Measurements from ENCODE around the gene DIDO1.
"Not testable (repeated sequence)": the region's sequence is repeated elsewhere in the genome, so short reads cannot be mapped to it uniquely, and the experiment has no call there.

The DIDO1 gene

DNA sequence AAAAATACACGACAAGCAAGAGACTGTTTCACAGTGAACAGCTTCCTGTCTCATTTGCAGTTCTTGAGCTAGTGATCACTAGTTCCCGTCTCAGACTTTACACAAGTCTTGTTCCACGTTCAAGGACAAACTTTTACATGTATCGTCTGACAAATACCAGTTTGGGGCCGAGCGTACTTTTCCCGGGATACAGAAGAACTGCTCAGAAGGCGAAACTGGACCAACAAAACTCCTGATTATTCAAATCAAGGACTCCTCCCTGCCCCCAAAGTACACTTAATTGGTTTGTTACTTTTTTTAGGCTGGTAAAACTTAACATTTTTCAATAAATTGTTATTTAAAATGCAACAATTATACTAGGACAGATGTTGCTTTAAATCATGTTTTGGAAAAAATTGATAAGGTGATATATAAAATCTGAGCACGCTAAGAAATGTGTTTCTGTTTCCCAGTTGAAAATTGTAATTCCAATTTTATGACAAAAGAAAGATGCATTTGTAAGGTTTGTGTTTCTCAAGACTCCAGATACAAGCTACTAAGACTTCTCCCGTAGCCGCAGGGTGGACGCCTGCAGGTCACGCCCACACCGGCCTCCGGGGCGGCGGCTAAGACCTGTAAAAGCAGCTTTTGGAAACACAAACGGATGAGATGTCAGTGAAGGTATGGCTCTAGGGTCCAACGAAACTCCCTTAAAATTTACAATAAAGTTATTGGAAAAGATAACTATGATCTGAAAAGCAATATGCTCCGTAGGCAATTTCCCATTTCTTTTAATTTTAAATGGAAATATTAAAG, 47.9 kb downstream of the DIDO1 start:
- no peak for DNase-seq (ENCODE audit: low spot score)

DNA sequence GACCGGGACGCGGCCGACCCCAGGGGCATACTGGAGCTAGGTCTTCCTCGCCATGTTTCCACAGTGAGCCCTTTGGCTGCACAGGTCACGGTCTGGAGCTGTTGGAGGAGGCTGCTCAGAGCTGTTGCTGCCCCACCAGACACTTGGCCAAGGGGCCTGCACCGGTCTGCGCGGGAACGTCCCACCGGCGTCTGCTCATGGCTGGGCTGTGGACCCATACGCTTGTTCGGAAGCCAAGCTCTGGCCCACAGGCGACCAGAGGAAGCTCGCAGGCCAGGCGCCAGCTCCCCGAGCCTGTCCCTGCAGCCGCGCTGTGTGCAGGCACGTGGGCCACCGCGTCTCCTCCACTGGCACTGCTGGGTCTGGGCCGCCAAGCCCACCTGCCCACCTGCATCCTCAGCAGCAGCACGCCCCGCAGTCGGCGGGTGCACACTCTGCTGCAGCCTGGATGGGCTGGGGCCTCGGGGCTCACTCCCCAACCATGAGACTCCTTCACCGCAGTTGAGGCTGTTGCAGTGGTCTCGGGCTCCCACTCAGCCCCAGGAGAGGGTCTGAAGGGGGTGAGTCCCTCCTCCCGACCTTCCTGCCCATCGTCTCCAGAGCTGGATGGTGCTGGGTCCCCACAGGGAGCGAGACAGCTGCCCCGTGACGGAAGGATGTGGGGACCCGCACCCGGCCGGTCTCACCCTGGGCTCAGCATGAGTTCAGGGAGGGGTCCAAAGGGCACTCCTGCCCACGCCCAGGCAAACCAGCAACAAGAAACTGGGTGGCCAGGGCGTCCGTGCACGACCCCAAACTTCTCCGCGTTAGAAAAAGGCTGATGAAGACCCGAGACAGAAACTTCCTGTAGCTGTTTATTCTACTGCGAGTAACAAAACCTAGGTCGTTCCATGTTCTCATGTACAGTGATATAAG, 49.1 kb downstream of the DIDO1 start:
- DNase-seq (ENCODE audit: low spot score), result no peak

DNA sequence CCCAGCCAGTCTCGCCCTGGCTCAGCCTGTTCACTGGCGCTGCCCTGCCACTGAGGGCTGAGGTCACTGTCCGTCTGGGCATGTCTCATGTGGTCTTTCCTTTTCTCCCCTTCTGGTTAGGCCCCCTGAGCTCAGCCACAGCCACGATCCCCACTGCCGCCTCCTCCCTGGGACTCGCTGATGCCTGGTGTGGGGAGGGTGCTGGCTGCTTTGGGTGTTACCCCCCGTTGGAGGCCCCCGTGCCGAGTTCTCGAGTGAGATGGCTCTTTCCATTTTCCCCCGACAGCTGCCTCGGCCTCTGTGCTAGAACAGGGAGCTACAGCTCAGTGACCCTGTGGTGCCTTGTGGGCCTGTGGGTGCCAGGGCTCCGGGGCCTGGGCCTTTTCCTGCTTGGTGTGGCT, 49.8 kb downstream of the DIDO1 start:
- no peak for DNase-seq (ENCODE audit: low spot score)

DNA sequence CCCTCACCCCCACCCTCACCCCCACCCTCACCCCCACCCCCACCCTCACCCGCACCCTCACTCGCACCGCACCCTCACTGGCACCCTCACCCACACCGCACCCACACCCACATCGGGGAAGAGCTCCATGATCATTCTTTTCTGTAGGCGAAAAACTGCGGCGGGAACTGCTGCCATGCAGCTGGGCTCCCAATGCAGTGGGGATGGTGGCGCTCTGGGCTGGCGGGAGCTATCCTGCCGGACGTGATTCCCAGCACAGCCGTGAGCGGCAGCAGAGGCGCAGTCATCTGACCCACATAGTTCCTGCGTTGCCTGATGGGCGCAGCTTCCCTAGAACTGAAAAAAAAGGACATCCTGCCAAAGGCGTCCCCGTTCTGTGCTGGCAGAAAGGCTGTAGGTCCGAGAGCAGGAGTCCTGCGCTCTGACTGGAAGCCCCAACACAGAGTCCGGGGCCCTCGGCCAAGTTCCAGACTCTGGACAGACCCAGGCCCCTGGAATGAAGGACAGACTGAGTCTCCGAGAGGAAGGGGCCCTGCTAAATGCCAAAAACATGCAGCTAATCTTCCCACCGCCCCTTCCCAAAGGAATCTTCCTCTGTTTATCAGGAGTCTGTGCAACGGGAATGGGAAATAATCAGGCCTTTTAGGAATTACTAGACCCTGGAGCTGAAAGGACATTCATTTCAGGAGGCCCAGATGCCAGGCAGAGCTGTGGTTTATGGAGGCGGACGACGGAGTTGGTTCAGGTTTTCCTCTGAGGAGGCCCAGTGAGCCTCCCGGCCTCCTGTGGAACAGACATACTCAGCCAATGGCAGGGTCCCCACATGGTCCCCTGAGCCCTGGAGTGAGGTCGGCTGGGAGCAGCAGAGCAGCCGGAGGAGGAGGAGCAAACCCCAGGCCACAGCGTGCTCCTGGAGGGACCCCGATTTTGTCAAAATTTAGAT, 50.6 kb downstream of the DIDO1 start:
- DNase-seq (ENCODE audit: low spot score), result peak; percentile 23

DNA sequence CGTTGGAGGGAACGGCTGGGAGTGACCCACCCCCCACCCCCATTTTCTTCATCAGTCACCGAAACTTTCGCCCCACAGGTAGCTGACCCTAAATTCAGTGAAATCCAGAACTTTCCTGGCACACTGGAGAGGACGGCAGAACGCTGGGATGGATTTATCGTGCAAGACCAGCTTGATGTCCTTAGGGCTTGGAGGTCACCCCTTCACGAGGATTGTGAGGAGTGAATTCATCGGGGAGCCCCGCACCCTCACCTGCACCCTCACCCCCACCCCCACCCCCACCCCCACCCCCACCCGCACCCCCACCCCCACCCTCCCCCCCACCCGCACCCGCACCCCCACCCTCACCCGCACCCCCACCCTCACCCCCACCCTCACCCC, 51.4 kb downstream of the DIDO1 start:
- no peak for DNase-seq (ENCODE audit: low spot score)

DNA sequence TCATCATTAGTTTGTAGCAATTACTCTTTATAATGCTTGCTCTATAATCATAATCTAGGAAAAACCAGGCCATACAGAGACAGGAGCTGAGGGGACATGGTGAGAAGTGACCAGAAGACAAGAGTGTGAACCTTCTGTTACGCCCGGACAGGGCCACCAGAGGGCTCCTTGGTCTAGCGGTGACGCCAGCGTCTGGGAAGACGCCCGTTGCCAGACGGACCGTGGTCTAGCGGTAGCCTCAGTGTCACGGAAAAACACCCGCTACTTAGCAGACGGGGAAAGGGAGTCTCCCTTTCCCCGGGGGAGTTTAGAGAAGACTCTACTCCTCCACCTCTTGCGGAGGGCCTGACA, 52.6 kb downstream of the DIDO1 start:
- peak; percentile 58 for DNase-seq (ENCODE audit: low spot score)

DNA sequence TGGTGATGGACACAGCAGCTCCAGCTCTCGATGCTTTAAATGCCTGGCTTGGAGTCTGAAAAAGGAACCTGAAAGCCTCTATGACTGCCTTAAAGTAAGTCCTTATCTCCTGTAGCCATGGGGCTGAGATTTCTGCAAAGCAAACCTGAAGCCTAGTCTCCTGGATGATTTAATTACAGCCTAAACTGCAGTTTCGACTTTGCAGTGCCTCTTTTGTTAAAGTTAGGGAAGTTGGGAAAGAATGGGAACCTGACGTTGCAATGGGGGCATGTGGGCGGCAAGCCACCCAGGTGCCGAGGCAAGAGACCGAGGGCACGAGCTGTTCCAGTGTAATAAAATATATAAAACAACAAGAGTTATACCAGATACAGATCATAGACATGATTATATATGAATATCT, 53.0 kb downstream of the DIDO1 start:
- DNase-seq (ENCODE audit: low spot score), result no peak

DNA sequence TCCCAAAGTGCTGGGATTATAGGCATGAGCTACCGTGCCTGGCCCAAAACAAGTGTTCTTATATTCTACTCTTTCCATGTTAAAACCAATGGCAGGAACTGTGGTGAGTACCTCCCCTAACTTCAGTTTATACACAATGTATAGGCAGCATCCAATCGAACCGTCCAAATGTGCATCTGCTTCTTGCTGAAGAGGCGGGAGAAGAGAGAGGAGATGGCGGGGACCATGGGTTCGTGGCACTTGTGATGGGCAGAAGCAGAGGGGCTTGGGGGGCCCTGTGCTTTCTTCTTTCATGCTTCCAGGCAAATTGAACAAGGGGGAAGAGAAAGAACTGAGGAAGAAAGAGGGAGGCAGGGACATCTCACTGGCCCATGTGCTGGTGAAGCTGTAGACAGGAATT, 53.4 kb downstream of the DIDO1 start:
- no peak for DNase-seq (ENCODE audit: low spot score)

DNA sequence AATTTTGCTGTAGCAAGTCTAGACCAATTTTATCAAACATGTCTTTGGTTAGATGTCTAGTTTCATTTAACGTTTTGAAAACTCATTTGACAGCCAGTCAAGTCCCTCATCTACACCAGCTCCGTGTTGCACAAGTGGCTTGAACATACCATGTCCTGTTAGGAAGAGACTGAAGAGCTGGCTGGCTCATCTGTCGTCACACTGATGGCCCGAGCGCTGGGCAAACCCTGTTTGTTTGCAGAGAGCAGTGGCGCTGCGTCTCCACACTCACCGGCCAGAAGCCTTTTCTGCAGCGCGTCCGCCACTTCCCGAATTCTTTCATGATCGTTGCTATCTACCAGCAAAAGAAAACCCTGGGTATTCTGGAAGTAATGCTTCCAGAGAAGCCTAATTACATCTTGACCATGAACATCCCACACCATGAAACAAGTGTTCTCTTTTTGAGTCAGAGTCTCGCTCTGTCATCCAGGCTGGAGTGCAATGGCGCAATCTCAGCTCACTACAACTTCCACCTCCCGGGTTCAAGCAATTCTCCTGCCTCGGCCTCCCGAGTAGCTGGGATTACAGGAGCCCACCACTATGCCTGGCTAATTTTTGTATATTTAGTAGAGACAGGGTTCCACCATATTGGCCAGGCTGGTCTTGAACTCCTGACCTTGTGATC, 54.0 kb downstream of the DIDO1 start:
- no peak for DNase-seq (ENCODE audit: low spot score)

DNA sequence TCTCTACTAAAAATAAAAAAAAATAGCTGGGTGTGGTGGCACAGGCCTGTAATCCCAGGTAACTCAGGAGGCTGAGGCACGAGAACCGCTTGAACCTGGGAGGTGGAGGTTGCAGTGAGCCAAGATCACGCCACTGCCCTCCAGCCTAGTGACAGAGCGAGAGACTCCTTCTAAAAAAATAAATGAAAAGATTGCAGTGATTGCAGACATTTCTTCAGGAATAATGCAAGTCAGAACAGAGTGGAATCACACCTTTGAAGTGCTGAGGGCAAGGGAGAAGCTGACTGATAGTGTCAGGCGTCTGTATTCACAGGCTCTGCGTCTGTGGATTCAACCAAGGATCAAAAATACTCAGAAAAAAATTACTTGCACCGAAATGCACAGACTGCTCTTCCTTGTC, 62.1 kb downstream of the DIDO1 start:
- no peak for DNase-seq (ENCODE audit: low spot score)

DNA sequence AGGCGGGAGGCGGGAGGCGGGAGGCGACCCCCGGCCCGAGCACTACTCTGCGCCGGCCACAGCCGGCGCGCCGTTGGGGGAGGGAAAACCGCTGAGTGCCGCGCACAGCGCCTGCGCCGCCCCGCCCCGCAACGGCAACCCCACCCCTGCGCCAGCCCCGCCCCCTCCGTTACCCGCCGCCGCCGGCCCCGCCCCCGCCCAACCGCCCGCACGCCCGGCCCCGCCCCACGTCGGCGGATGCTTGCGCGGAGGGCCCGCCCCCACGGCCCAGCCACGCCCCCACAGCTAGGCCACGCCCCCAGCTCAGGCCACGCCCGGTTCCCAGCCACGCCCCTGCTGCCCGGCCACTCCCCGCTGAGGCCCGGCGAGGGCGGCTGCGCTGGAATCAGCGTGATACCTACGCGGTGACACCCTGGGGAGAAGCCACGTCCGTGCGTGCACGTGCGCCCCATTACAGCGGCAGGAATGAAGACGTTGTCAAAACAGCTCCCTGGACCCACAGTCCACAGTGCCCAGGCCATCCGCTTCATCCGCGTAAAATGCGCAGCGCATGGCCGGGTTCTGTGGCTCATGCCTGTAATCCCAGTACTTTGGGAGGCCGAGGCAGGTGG, 64.5 kb downstream of the DIDO1 start, which contains the start of gene TCFL5:
Gene TCFL5 (minus strand): TSS at position 97 of the 611 bp plus-strand sequence. CDS start 152 bp downstream, outside the sequence.
- DNase-seq (ENCODE audit: low spot score), result peak; percentile 91

DNA sequence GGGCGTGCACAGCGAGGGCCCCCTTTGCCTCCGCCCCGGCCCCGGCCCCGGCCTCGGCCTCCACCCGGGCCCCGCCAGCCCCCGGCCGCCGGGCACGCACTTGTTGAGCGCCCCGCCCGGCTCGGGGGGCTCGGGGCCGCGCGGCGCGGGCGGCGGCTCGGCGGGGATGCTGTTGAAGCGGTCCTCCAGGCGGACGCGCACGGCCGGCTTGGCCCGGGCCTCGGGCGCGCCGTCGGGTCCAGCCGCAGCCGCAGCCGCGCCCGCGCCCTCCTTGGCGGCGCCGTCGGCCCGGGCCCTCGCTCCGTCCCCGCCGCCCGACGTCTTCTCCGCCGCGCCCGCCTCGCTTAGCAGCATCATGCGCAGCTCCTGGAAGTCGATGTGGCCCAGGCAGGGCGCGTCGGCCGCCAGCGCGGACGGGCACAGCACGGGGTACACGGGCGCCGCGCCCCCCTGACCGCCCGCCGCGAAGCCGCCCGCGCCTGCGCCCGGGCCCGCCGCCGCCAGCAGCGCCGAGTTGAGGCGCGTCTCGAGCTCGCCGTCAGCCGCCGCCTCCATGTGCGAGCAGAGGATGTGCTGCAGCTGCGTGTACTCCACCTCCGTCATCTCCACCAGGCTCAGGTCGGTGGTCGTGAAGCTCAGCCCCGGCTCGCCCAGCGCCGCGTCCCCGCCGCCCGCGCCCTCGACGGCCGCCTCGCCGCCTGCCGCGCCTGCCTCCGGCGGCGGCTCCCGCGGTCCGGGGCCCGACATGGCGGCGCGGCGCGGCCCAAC, 65.2 kb downstream of the DIDO1 start:
- no peak for DNase-seq (ENCODE audit: low spot score)

DNA sequence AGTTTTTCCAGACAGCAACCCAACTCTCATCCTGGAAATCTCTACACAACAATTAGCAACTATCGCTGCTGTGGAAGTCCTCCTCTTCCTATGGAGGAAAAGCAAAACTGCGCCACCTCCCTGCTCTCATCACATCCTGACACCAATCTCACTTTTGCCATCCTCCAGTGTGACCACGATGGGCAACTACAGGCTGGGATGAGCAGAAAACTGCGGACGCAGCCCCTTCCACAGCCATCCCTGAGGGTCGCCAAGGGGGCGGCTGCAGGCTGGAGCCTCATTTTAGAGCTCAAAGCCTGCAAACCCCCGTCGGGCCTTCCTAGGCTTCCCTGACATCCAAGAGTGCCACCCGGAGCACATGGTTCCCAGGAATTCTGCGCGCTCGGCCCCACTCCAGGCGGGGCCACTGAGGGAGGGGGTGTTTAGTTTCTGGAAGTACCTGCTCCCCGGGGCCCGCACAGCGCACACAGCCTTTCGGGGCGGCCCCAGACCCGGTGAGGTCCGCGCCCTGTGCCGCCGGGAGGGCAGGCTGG, 65.8 kb downstream of the DIDO1 start:
- DNase-seq (ENCODE audit: low spot score), result no peak

DNA sequence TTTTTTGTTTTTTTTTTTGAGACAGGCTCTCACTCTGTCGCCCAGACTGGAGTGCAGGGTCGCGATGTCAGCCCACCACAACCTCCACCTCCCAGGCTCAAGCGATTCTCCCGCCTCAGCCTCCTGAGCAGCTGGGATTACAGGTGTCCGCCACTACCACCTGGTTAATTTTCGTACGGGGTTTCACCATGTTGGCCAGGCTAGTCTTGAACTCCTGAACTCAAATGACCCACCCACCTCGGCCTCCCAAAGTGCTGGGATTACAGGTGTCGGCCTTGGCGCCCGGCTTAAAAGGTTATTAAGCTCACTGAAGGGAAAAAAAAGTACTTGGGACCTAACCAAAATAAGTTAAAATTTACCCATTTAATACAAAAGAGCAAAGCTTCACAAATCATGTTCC, 66.6 kb downstream of the DIDO1 start:
- no peak for DNase-seq (ENCODE audit: low spot score)

DNA sequence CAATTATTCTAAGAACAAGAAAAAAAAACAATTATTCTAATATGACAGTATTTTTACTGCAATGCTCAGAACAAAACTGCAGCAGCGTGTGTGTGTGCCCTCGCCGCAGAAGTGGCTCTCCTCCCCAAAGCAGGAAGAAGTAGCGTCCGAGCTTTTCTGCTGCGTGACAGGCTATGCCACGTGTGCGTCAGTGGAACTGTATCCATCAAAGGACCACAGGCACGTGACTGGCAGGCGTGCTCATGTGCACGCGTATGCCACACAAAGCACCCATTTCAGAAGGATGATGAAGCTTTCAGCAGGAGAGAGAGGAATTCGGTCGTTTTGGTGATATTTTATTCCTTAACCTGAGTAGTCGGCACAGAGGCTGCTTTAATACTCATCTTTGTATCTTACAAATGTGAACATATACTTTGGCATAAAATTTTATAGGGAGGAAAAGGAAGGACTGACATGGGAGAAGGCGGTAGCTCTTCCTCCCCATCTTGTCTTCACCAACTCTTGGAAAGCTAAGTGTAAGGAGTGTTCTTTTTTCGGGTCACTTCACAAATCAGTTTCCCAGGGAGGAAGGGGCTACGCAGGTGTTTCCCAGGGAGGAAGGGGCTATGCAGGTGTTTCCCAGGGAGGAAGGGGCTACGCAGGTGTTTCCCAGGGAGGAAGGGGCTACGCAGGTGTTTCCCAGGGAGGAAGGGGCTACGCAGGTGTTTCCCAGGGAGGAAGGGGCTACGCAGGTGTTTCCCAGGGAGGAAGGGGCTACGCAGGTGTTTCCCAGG, 68.1 kb downstream of the DIDO1 start:
- no peak for DNase-seq (ENCODE audit: low spot score)

DNA sequence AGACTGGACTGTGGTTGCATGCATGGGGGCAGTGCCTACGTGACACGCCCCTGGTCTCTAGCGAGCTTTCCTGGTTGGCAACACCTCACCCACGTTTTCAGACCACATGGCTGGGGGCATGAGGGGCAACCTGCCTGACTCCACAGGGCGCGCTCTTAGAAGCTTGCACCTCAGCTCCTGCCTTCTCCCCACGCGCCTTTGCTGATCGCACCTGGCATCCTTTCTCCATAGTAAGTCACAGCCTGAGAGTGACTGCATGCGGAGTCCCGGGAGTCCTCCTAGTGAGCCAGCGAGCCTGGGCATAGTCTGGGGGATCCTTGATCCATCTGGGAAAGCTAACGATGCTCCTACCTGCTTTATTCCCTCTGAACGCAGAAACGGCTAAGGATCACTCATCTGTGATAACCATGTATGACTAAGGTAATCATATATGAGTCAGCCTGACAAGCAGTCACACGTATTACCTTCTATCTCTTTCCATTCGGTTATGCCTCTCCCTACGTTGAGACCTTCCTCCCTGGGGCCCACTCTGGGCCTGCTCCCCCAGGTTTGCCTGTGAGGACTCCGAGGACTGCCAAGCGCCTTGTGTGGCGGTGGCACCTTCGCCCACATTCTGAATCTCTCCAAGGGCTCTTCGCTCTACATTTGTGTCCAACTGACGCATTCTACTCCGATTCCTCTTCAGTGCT, 69.2 kb downstream of the DIDO1 start:
- no peak for DNase-seq (ENCODE audit: low spot score)

DNA sequence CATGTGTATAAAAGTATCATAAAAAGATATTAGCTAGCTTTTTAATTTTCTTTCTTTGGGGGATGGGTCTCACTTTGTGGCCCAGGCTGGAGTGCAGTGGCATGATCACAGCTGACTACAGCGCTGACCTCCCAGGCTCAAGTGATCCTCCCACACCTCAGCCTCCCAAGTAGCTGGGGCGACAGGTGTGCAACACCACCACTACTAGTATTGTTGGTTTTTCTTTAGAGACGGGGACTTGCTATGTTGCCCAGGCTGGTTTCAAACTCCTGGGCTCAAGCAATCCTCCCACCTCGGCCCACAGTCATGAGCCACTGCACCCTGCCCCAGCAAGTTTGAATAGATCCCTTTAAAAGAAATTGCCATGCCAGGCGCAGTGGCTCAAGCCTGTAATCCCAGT, 71.2 kb downstream of the DIDO1 start:
- DNase-seq (ENCODE audit: low spot score), result no peak

DNA sequence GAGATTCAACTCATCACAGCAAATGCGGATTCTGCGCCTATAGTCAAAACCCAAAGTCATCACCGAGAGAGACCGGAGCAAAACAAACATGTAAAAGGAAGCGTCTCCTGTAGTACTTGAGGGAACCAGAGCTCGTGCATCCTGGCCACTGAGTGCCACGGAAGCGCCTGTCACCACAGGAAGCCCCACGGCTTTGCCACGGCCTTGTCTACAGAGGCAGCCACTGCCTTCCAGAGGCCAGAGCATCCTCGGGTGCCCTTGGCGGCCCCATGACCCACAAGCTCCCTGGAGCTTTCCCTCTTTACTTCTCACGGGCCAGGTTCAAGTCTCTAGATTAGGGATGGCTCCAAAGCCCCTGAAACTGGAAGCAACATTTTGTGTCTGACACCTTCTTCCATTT, 72.2 kb downstream of the DIDO1 start:
- no peak for DNase-seq (ENCODE audit: low spot score)

DNA sequence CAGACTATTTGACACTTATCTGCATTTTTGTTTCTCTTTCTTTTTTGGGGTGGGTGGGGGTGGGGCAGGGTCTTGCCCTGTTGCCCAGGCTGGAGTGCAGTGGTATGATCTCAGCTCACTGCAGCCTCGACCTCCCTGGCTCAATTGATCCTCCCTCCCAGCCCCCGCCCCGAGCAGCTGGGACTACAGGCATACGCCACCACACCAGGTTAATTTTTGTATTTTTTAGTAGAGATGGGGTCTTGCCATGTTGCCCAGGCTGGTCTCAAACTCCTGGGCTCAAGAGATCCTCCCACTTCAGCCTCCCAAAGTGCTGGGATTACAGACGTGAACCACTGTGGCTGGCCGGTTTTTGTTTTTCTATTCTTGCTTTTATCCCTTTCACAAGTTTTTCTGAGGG, 73.0 kb downstream of the DIDO1 start:
- not testable (repeated sequence) for DNase-seq (ENCODE audit: low spot score)

All from hematopoietic multipotent progenitor cell treated with erythropoietin and hydrocortisone succinate and interleukin-3 and kit ligand, for 17 days (in vitro differentiated cells).